ENCODE measurements around the gene ADGRG6. TPM values are rescaled to one million over a fixed set of nuclear protein-coding genes. Genes with fewer than 3 reads are reported as not detected.

The ADGRG6 gene
- total and polyA plus RNA-seq, 4 donors, result 18.7 to 110 (median 45.7) TPM

DNA sequence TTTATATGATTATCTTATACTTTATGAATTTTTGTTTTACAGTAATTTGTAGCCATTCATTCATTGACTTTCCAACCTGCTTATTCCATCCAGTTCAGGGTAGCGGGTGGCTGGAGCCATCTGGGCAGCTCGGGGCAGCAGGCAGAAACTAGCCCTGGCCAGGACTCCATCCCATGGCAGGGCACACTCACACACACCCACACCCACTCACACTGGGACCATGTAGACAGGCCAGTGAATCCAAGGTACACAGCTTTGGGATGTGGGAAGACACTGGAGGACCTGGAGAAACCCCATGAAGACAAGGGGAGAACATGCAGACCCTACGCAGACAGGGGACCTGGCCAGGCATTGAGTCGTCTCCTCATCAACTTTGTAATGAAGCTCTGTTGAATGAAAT is 84.8 kb downstream of the ADGRG6 start:
- H3K4me1 ChIP-seq (ENCODE audit: control insufficient read depth in 4 of 4, insufficient read depth in 4 of 4, low read length in 3 of 4), result peaks cover 0 to 18% (median 10%) of the 10 kb centered on the region in 4 donors
- H3K9me3 ChIP-seq (ENCODE audit: control insufficient read depth in 4 of 4, low read length in 3 of 4), result no peaks in the 10 kb centered on the region
- 93% methylated on average over 4 of the region's 4 CpGs for WGBS
- H3K27ac ChIP-seq (ENCODE audit: low read depth in 1 of 2, low read length in 2 of 2), result no peak overlapping the region
- no peak for DNase-seq (ENCODE audit: low spot score)
- no peaks in the 10 kb centered on the region for H3K27me3 ChIP-seq (ENCODE audit: control insufficient read depth in 4 of 4, insufficient read depth in 4 of 4, low read length in 3 of 4)
- H3K4me3 ChIP-seq (ENCODE audit: low read depth in 1 of 3, low read length in 3 of 3), result no peak overlapping the region
- H3K9ac ChIP-seq (ENCODE audit: low read depth in 1 of 2, low read length in 2 of 2), result no peak overlapping the region
- TF ChIP-seq, protein P1, sequence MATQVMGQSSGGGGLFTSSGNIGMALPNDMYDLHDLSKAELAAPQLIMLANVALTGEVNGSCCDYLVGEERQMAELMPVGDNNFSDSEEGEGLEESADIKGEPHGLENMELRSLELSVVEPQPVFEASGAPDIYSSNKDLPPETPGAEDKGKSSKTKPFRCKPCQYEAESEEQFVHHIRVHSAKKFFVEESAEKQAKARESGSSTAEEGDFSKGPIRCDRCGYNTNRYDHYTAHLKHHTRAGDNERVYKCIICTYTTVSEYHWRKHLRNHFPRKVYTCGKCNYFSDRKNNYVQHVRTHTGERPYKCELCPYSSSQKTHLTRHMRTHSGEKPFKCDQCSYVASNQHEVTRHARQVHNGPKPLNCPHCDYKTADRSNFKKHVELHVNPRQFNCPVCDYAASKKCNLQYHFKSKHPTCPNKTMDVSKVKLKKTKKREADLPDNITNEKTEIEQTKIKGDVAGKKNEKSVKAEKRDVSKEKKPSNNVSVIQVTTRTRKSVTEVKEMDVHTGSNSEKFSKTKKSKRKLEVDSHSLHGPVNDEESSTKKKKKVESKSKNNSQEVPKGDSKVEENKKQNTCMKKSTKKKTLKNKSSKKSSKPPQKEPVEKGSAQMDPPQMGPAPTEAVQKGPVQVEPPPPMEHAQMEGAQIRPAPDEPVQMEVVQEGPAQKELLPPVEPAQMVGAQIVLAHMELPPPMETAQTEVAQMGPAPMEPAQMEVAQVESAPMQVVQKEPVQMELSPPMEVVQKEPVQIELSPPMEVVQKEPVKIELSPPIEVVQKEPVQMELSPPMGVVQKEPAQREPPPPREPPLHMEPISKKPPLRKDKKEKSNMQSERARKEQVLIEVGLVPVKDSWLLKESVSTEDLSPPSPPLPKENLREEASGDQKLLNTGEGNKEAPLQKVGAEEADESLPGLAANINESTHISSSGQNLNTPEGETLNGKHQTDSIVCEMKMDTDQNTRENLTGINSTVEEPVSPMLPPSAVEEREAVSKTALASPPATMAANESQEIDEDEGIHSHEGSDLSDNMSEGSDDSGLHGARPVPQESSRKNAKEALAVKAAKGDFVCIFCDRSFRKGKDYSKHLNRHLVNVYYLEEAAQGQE (IDR thresholded peaks at IDR 0.05), result no peak
- TF ChIP-seq RAD21 (IDR thresholded peaks at IDR 0.05) (no peak), TAF1 (conservative IDR thresholded peaks at IDR 0.05) (no peak), HNF4A (conservative IDR thresholded peaks at IDR 0.05) (no peak), SP1 (IDR thresholded peaks at IDR 0.05) (no peak), MAX (IDR thresholded peaks at IDR 0.05) (no peak), NR2F2 (IDR thresholded peaks at IDR 0.05) (no peak), JUND (IDR thresholded peaks at IDR 0.05) (no peak)
- TF ChIP-seq, protein P2, sequence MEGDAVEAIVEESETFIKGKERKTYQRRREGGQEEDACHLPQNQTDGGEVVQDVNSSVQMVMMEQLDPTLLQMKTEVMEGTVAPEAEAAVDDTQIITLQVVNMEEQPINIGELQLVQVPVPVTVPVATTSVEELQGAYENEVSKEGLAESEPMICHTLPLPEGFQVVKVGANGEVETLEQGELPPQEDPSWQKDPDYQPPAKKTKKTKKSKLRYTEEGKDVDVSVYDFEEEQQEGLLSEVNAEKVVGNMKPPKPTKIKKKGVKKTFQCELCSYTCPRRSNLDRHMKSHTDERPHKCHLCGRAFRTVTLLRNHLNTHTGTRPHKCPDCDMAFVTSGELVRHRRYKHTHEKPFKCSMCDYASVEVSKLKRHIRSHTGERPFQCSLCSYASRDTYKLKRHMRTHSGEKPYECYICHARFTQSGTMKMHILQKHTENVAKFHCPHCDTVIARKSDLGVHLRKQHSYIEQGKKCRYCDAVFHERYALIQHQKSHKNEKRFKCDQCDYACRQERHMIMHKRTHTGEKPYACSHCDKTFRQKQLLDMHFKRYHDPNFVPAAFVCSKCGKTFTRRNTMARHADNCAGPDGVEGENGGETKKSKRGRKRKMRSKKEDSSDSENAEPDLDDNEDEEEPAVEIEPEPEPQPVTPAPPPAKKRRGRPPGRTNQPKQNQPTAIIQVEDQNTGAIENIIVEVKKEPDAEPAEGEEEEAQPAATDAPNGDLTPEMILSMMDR (IDR thresholded peaks at IDR 0.05; ENCODE audit: low read depth, low read length, missing input control), result no peak
- TF ChIP-seq, protein P3, sequence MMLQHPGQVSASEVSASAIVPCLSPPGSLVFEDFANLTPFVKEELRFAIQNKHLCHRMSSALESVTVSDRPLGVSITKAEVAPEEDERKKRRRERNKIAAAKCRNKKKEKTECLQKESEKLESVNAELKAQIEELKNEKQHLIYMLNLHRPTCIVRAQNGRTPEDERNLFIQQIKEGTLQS (IDR thresholded peaks at IDR 0.05), result no peak
- peaks cover 0 to 6% (median 4%) of the 10 kb centered on the region in 4 donors for H3K36me3 ChIP-seq (ENCODE audit: control insufficient read depth in 4 of 4, insufficient read depth in 3 of 4, low read depth in 1 of 4, low read length in 3 of 4)

GRCh38 chr6:142387997-142388815 is 86.4 kb downstream of the ADGRG6 start:
- Histone ChIP-seq H3K27ac (ENCODE audit: low read depth in 1 of 2, low read length in 2 of 2) (peak overlapping the region in 1 of 2 donors; percentile 25), H3K36me3 (ENCODE audit: control insufficient read depth in 4 of 4, insufficient read depth in 3 of 4, low read depth in 1 of 4, low read length in 3 of 4) (peaks cover 0 to 8% (median 4%) of the 10 kb centered on the region in 4 donors), H3K9me3 (ENCODE audit: control insufficient read depth in 4 of 4, low read length in 3 of 4) (no peaks in the 10 kb centered on the region), H3K9ac (ENCODE audit: low read depth in 1 of 2, low read length in 2 of 2) (no peak overlapping the region), H3K4me3 (ENCODE audit: low read depth in 1 of 3, low read length in 3 of 3) (no peak overlapping the region), H3K4me1 (ENCODE audit: control insufficient read depth in 4 of 4, insufficient read depth in 4 of 4, low read length in 3 of 4) (peaks cover 0 to 18% (median 10%) of the 10 kb centered on the region in 4 donors), H3K27me3 (ENCODE audit: control insufficient read depth in 4 of 4, insufficient read depth in 4 of 4, low read length in 3 of 4) (no peaks in the 10 kb centered on the region)
- no peak for DNase-seq (ENCODE audit: low spot score)
- WGBS, result 28% methylated on average over 4 of the region's 4 CpGs
- TF ChIP-seq, protein P2 (IDR thresholded peaks at IDR 0.05; ENCODE audit: low read depth, low read length, missing input control), result peak; percentile 66
- TF ChIP-seq GABPA (IDR thresholded peaks at IDR 0.05 in 1 of 2, conservative IDR thresholded peaks at IDR 0.05 in 1 of 2), result no peak
- no peak for TF ChIP-seq MAX (IDR thresholded peaks at IDR 0.05)
- peak; percentile 94 for TF ChIP-seq RAD21 (IDR thresholded peaks at IDR 0.05)
- TF ChIP-seq RXRA (IDR thresholded peaks at IDR 0.05), result no peak

All from liver (tissue), 9 donors.